Measurements from ENCODE around the gene SF3B1. TPM values are rescaled to one million over a fixed set of nuclear protein-coding genes. Genes with fewer than 3 reads are reported as not detected.
A peak's percentile ranks its signal among the peaks of the same experiment; 100 is the strongest.
"Not testable (repeated sequence)": the region's sequence is repeated elsewhere in the genome, so short reads cannot be mapped to it uniquely, and the experiment has no call there.

SF3B1 gene
- total RNA-seq (662 TPM), polyA plus RNA-seq (100 to 1,000 TPM; 136 to 197 (median 164) TPM)

GRCh38 chr2:197434541-197435513, at the start of gene SF3B1:
Gene SF3B1 (minus strand): TSS chr2:197435028. CDS start chr2:197434999, 29 bp downstream.
- peak; percentile 99 for DNase-seq
- H3K4me3 ChIP-seq (ENCODE audit: low read depth, low read length) = peak within 1 kb of the TSS; percentile 99
- H3K4me1 ChIP-seq (ENCODE audit: control insufficient read depth, insufficient read depth, low read length, poor library complexity, severe bottlenecking) = peaks cover 48% of the 10 kb centered on the region
- Mint-ChIP-seq H3K36me3 (peaks cover 4% of the 10 kb centered on the region), H3K9me3 (no peaks in the 10 kb centered on the region), H3K4me3 (peak within 1 kb of the TSS; percentile 95 to 100 (median 98)), H3K27ac (peak within 1 kb of the TSS; percentile 100), H3K27me3 (peaks cover 4% of the 10 kb centered on the region), H3K4me1 (peaks cover 23 to 56% (median 37%) of the 10 kb centered on the region in 4 donors)
- peak within 1 kb of the TSS; percentile 98 for H3K27ac ChIP-seq (ENCODE audit: insufficient read depth, low read length, poor library complexity, severe bottlenecking)
- H3K36me3 ChIP-seq (ENCODE audit: control insufficient read depth, insufficient read depth, low read length) = no peaks in the 10 kb centered on the region
- H3K27me3 ChIP-seq (ENCODE audit: control insufficient read depth, insufficient read depth, low read length) = no peaks in the 10 kb centered on the region
- H3K9me3 ChIP-seq (ENCODE audit: control insufficient read depth in 2 of 2, low read length in 2 of 2) = no peaks in the 10 kb centered on the region
- ATAC-seq (ENCODE audit: low read depth in 2 of 2) = peak; percentile 96 to 97

GRCh38 chr2:197484248-197484647, 49.4 kb upstream of the SF3B1 start:
- not testable (repeated sequence) for H3K4me1 Mint-ChIP-seq; H3K4me3 ChIP-seq (ENCODE audit: low read depth, low read length); H3K27ac Mint-ChIP-seq; H3K4me1 ChIP-seq (ENCODE audit: control insufficient read depth, insufficient read depth, low read length, poor library complexity, severe bottlenecking); H3K4me3 Mint-ChIP-seq; H3K27me3 Mint-ChIP-seq; ATAC-seq (ENCODE audit: low read depth in 2 of 2); DNase-seq; H3K27ac ChIP-seq (ENCODE audit: insufficient read depth, low read length, poor library complexity, severe bottlenecking); H3K27me3 ChIP-seq (ENCODE audit: control insufficient read depth, insufficient read depth, low read length)
- Histone ChIP-seq H3K9me3 (ENCODE audit: control insufficient read depth in 2 of 2, low read length in 2 of 2) (peaks cover 6 to 20% of the 10 kb centered on the region in 2 experiments), H3K36me3 (ENCODE audit: control insufficient read depth, insufficient read depth, low read length) (peaks cover 57% of the 10 kb centered on the region)
- Mint-ChIP-seq H3K9me3 (peaks cover 0 to 12% (median 0%) of the 10 kb centered on the region in 7 donors), H3K36me3 (peaks cover 42% of the 10 kb centered on the region)

GRCh38 chr2:197480165-197481036, 45.6 kb upstream of the SF3B1 start:
- Mint-ChIP-seq H3K27ac (peak overlapping the region in 1 of 3 donors; percentile 67), H3K27me3 (no peaks in the 10 kb centered on the region), H3K36me3 (peaks cover 38% of the 10 kb centered on the region), H3K4me3 (no peak overlapping the region), H3K9me3 (peaks cover 0 to 12% (median 0%) of the 10 kb centered on the region in 7 donors), H3K4me1 (peaks cover 0 to 8% (median 3%) of the 10 kb centered on the region in 4 donors)
- Histone ChIP-seq H3K9me3 (ENCODE audit: control insufficient read depth in 2 of 2, low read length in 2 of 2) (peaks cover 6 to 20% of the 10 kb centered on the region in 2 experiments), H3K27me3 (ENCODE audit: control insufficient read depth, insufficient read depth, low read length) (no peaks in the 10 kb centered on the region), H3K27ac (ENCODE audit: insufficient read depth, low read length, poor library complexity, severe bottlenecking) (no peak overlapping the region), H3K4me3 (ENCODE audit: low read depth, low read length) (no peak overlapping the region), H3K36me3 (ENCODE audit: control insufficient read depth, insufficient read depth, low read length) (peaks cover 58% of the 10 kb centered on the region), H3K4me1 (ENCODE audit: control insufficient read depth, insufficient read depth, low read length, poor library complexity, severe bottlenecking) (no peaks in the 10 kb centered on the region)
- no peak for ATAC-seq (ENCODE audit: low read depth in 2 of 2)
- DNase-seq = no peak

- no peaks in the 10 kb centered on the region for H3K27me3 Mint-ChIP-seq
- ATAC-seq (ENCODE audit: low read depth in 2 of 2) (no peak), DNase-seq (no peak)
- Histone ChIP-seq H3K9me3 (ENCODE audit: control insufficient read depth in 2 of 2, low read length in 2 of 2) (peaks cover 0 to 4% of the 10 kb centered on the region in 2 experiments), H3K27me3 (ENCODE audit: control insufficient read depth, insufficient read depth, low read length) (no peaks in the 10 kb centered on the region), H3K27ac (ENCODE audit: insufficient read depth, low read length, poor library complexity, severe bottlenecking) (no peak overlapping the region), H3K4me3 (ENCODE audit: low read depth, low read length) (no peak overlapping the region), H3K36me3 (ENCODE audit: control insufficient read depth, insufficient read depth, low read length) (peaks cover 76% of the 10 kb centered on the region), H3K4me1 (ENCODE audit: control insufficient read depth, insufficient read depth, low read length, poor library complexity, severe bottlenecking) (no peaks in the 10 kb centered on the region)
- H3K36me3 Mint-ChIP-seq = peaks cover 30% of the 10 kb centered on the region
- H3K27ac Mint-ChIP-seq = no peak overlapping the region
- H3K4me3 Mint-ChIP-seq = no peak overlapping the region
- H3K4me1 Mint-ChIP-seq = peaks cover 0 to 8% (median 3%) of the 10 kb centered on the region in 4 donors
- H3K9me3 Mint-ChIP-seq = peaks cover 0 to 5% (median 0%) of the 10 kb centered on the region in 7 donors
These were observed 43.0 kb upstream of the SF3B1 start for GRCh38 chr2:197477797-197478196.

GRCh38 chr2:197472166-197472565, 37.3 kb upstream of the SF3B1 start:
- Histone ChIP-seq H3K27ac (ENCODE audit: insufficient read depth, low read length, poor library complexity, severe bottlenecking) (no peak overlapping the region), H3K9me3 (ENCODE audit: control insufficient read depth in 2 of 2, low read length in 2 of 2) (no peaks in the 10 kb centered on the region), H3K36me3 (ENCODE audit: control insufficient read depth, insufficient read depth, low read length) (peaks cover 92% of the 10 kb centered on the region), H3K27me3 (ENCODE audit: control insufficient read depth, insufficient read depth, low read length) (no peaks in the 10 kb centered on the region), H3K4me1 (ENCODE audit: control insufficient read depth, insufficient read depth, low read length, poor library complexity, severe bottlenecking) (no peaks in the 10 kb centered on the region), H3K4me3 (ENCODE audit: low read depth, low read length) (no peak overlapping the region)
- H3K27me3 Mint-ChIP-seq = no peaks in the 10 kb centered on the region
- H3K36me3 Mint-ChIP-seq = peaks cover 29% of the 10 kb centered on the region
- DNase-seq (no peak), ATAC-seq (ENCODE audit: low read depth in 2 of 2) (no peak)
- H3K4me1 Mint-ChIP-seq = peaks cover 0 to 5% (median 4%) of the 10 kb centered on the region in 4 donors
- H3K27ac Mint-ChIP-seq = no peak overlapping the region
- H3K9me3 Mint-ChIP-seq = no peaks in the 10 kb centered on the region
- no peak overlapping the region for H3K4me3 Mint-ChIP-seq

- peaks cover 36% of the 10 kb centered on the region for H3K36me3 Mint-ChIP-seq
- Histone ChIP-seq H3K9me3 (ENCODE audit: control insufficient read depth in 2 of 2, low read length in 2 of 2) (no peaks in the 10 kb centered on the region), H3K4me1 (ENCODE audit: control insufficient read depth, insufficient read depth, low read length, poor library complexity, severe bottlenecking) (no peaks in the 10 kb centered on the region), H3K36me3 (ENCODE audit: control insufficient read depth, insufficient read depth, low read length) (peaks cover 81% of the 10 kb centered on the region), H3K27me3 (ENCODE audit: control insufficient read depth, insufficient read depth, low read length) (no peaks in the 10 kb centered on the region), H3K4me3 (ENCODE audit: low read depth, low read length) (no peak overlapping the region), H3K27ac (ENCODE audit: insufficient read depth, low read length, poor library complexity, severe bottlenecking) (no peak overlapping the region)
- no peak for ATAC-seq (ENCODE audit: low read depth in 2 of 2)
- H3K9me3 Mint-ChIP-seq = no peaks in the 10 kb centered on the region
- no peaks in the 10 kb centered on the region for H3K27me3 Mint-ChIP-seq
- peak overlapping the region in 1 of 3 donors; percentile 9 for H3K27ac Mint-ChIP-seq
- H3K4me3 Mint-ChIP-seq = no peak overlapping the region
- no peak for DNase-seq
- peaks cover 13 to 35% (median 23%) of the 10 kb centered on the region in 4 donors for H3K4me1 Mint-ChIP-seq
These were observed 29.3 kb upstream of the SF3B1 start for GRCh38 chr2:197464175-197464574.

DNA sequence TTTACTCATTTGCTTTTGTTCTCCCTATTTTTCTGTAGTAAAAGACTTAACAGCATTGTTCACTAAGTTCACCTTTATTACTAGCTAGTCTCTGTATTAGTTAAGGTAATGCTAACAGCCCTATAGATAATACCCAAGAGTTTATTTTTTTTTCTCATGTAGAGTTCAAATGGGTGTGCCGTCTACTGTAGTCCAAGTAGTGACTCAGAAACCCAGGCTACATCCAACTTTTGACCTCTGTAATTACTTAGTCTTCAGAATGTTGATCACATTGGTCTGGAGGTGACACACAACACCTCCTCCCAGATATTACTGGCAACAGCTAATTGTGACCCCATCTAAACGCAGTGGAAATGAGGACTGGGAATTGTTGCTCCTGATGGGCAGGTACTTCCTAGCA, 26.2 kb upstream of the SF3B1 start:
- Mint-ChIP-seq H3K36me3 (peaks cover 30% of the 10 kb centered on the region), H3K4me3 (no peak overlapping the region)

More for the DNA sequence above, 26.2 kb upstream of the SF3B1 start:
- DNase-seq = no peak
- Histone ChIP-seq H3K4me3 (ENCODE audit: low read depth, low read length) (no peak overlapping the region), H3K27me3 (ENCODE audit: control insufficient read depth, insufficient read depth, low read length) (no peaks in the 10 kb centered on the region), H3K9me3 (ENCODE audit: control insufficient read depth in 2 of 2, low read length in 2 of 2) (no peaks in the 10 kb centered on the region), H3K27ac (ENCODE audit: insufficient read depth, low read length, poor library complexity, severe bottlenecking) (no peak overlapping the region), H3K4me1 (ENCODE audit: control insufficient read depth, insufficient read depth, low read length, poor library complexity, severe bottlenecking) (peaks cover 4% of the 10 kb centered on the region), H3K36me3 (ENCODE audit: control insufficient read depth, insufficient read depth, low read length) (peaks cover 54% of the 10 kb centered on the region)
- no peaks in the 10 kb centered on the region for H3K27me3 Mint-ChIP-seq
- no peak for ATAC-seq (ENCODE audit: low read depth in 2 of 2)
- peak overlapping the region; percentile 25 to 43 (median 32) for H3K27ac Mint-ChIP-seq
- H3K4me1 Mint-ChIP-seq = peaks cover 24 to 50% (median 37%) of the 10 kb centered on the region in 4 donors
- H3K9me3 Mint-ChIP-seq = no peaks in the 10 kb centered on the region

Data from CD4-positive, CD25-positive, alpha-beta regulatory T cell (primary cell).